Endodermal cell (in vitro differentiated cells): ENCODE data around the gene OCA2. TPM values are rescaled to one million over a fixed set of nuclear protein-coding genes. Genes with fewer than 3 reads are reported as not detected.

ENCODE experiments used
- DNase-seq: peaks from one replicate; pipeline ENCODE4 v3.0.0-alpha.2; 2017
- H3K27ac ChIP-seq: 2 replicates; pipeline ENCODE4 v1.5.1; 2013; ENCODE audit warnings: mild to moderate bottlenecking, low read depth, low read length, moderate library complexity
- H3K27me3 ChIP-seq: 2 replicates; pipeline ENCODE4 v1.6.1; 2013; ENCODE audit warnings: mild to moderate bottlenecking, low read length, moderate library complexity; ENCODE audit not compliant: insufficient read depth, control insufficient read depth, poor library complexity, severe bottlenecking
- H3K36me3 ChIP-seq: 2 replicates; pipeline ENCODE4 v1.7.0; 2013; ENCODE audit warnings: mild to moderate bottlenecking, low read length, moderate library complexity; ENCODE audit not compliant: control insufficient read depth, insufficient read depth
- H3K4me1 ChIP-seq: one replicate; pipeline ENCODE4 v1.7.0; 2013; ENCODE audit warnings: low read length; ENCODE audit not compliant: control insufficient read depth, insufficient read depth
- H3K4me3 ChIP-seq: 2 replicates; pipeline ENCODE4 v1.5.1; 2013; ENCODE audit warnings: mild to moderate bottlenecking, low read length, moderate library complexity
- H3K9ac ChIP-seq: 2 replicates; pipeline ENCODE4 v1.6.1; 2013; ENCODE audit warnings: mild to moderate bottlenecking, low read length, moderate library complexity; ENCODE audit not compliant: poor library complexity, severe bottlenecking; ENCODE audit errors: extremely low read depth
- H3K9me3 ChIP-seq: 2 replicates; pipeline ENCODE4 v1.6.1; 2013; ENCODE audit warnings: mild to moderate bottlenecking, low read length, moderate library complexity; ENCODE audit not compliant: control insufficient read depth
- H3K27ac Mint-ChIP-seq: 2 replicates; pipeline ENCODE4 v1.8.0; 2020; ENCODE audit warnings: mixed read lengths
- H3K27me3 Mint-ChIP-seq: 2 replicates; pipeline ENCODE4 v1.8.0; 2021; ENCODE audit warnings: mild to moderate bottlenecking, mixed read lengths; ENCODE audit not compliant: insufficient read depth
- H3K36me3 Mint-ChIP-seq: 2 replicates; pipeline ENCODE4 v1.8.0; 2020; ENCODE audit warnings: low read depth, mixed read lengths
- H3K4me1 Mint-ChIP-seq: 2 replicates; pipeline ENCODE4 v1.8.0; 2020; ENCODE audit warnings: mixed read lengths
- H3K4me3 Mint-ChIP-seq: 2 replicates; pipeline ENCODE4 v1.8.0; 2020; ENCODE audit warnings: mild to moderate bottlenecking, moderate library complexity, mixed read lengths
- H3K9me3 Mint-ChIP-seq: 2 replicates; pipeline ENCODE4 v1.8.0; 2020; ENCODE audit warnings: mild to moderate bottlenecking, mixed read lengths
- WGBS, 2 experiments: methylation state at CpG; one replicate each; pipeline versions ENCODE4 v1.1.5 to v1.1.7; 2013; ENCODE audit warnings: missing lambda C conversion rate in 2 of 2, mixed read lengths in 1 of 2; ENCODE audit not compliant: insufficient coverage in 1 of 2, insufficient read length in 1 of 2; 5-methylcytosine and 5-hydroxymethylcytosine counted together
- total RNA-seq, 2 donors: library from RNA; stranded (reverse); fragmentation: NEBNext Ultra II Directional in 1 of 2; extraction: Animal tissue kit (Norgen Biotek cat#: 25700) in 1 of 2; gene quantifications; 2 replicates in 1 of 2; 3 replicates in 1 of 2; pipeline ENCODE4 v1.2.1, GENCODE V29; 2021
- TF ChIP-seq, protein P1 (sequence below): fragments of 200-600 bp; sonication (generic); conservative IDR thresholded peaks from 2 replicates; pipeline ENCODE4 v1.5.0; 2021; ENCODE audit warnings: antibody characterized with exemption, mild to moderate bottlenecking

Gene OCA2
- total RNA-seq, 2 donors from 2014 or later = 0.29 to 0.84 TPM

DNA sequence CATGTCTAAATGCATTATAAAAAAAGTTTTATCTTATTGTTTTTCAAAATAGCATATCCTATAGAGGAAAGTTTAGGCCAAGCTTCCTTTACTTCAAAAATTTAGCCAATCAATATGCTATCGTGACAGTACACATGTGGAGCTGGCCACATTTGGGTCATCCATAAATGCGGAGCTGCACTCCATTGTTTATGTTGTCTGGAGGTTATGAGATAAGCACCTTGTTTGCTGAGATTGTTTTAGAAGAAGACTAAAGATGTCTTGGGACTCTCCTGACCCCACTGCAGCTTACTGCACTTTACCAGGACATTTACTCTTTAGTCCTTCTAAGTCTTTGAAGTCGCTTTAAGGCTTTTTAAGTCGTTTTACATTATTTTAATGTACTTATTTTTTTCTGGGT is 265.9 kb downstream of the OCA2 start:
- no peak for DNase-seq
- H3K9me3 Mint-ChIP-seq = no peaks in the 10 kb centered on the region
- H3K4me3 Mint-ChIP-seq = no peak overlapping the region
- no peaks in the 10 kb centered on the region for H3K36me3 ChIP-seq
- no peak overlapping the region for H3K9ac ChIP-seq
- no peaks in the 10 kb centered on the region for H3K36me3 Mint-ChIP-seq
- TF ChIP-seq, protein P1, sequence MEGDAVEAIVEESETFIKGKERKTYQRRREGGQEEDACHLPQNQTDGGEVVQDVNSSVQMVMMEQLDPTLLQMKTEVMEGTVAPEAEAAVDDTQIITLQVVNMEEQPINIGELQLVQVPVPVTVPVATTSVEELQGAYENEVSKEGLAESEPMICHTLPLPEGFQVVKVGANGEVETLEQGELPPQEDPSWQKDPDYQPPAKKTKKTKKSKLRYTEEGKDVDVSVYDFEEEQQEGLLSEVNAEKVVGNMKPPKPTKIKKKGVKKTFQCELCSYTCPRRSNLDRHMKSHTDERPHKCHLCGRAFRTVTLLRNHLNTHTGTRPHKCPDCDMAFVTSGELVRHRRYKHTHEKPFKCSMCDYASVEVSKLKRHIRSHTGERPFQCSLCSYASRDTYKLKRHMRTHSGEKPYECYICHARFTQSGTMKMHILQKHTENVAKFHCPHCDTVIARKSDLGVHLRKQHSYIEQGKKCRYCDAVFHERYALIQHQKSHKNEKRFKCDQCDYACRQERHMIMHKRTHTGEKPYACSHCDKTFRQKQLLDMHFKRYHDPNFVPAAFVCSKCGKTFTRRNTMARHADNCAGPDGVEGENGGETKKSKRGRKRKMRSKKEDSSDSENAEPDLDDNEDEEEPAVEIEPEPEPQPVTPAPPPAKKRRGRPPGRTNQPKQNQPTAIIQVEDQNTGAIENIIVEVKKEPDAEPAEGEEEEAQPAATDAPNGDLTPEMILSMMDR = no peak
- 89 to 92% methylated on average over 1 to 2 of the region's 4 CpGs for WGBS, 2 experiments
- H3K27me3 ChIP-seq = no peaks in the 10 kb centered on the region
- peaks cover 6% of the 10 kb centered on the region for H3K4me1 Mint-ChIP-seq
- H3K27ac Mint-ChIP-seq = no peak overlapping the region
- no peak overlapping the region for H3K27ac ChIP-seq
- no peaks in the 10 kb centered on the region for H3K4me1 ChIP-seq
- no peak overlapping the region for H3K4me3 ChIP-seq
- no peaks in the 10 kb centered on the region for H3K27me3 Mint-ChIP-seq
- no peaks in the 10 kb centered on the region for H3K9me3 ChIP-seq

DNA sequence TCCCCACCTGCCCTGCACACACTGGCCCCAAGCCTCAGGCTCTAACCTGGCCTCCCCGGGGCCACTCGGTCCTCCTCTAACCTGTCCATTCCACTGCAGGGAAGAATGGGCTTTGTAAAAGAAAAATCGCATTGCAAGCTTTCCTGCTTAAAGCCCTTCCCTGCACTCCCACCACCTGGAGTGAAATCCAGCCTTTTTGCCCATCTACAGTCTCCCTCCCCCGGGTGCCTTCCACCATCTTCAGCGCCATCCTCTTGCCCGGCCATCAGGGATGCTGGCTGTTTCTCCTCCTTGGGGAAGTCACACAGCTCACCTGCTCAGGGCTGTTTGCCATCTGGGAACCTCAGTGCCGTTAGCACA is 266.9 kb downstream of the OCA2 start:
- DNase-seq = no peak
- Histone ChIP-seq H3K36me3 (no peaks in the 10 kb centered on the region), H3K27ac (no peak overlapping the region), H3K9me3 (no peaks in the 10 kb centered on the region), H3K4me3 (no peak overlapping the region), H3K9ac (no peak overlapping the region), H3K27me3 (no peaks in the 10 kb centered on the region), H3K4me1 (no peaks in the 10 kb centered on the region)
- Mint-ChIP-seq H3K27ac (no peak overlapping the region), H3K9me3 (no peaks in the 10 kb centered on the region), H3K4me1 (peaks cover 6% of the 10 kb centered on the region), H3K27me3 (no peaks in the 10 kb centered on the region), H3K36me3 (no peaks in the 10 kb centered on the region), H3K4me3 (no peak overlapping the region)
- 88 to 89% methylated on average over 6 to 7 of the region's 7 CpGs for WGBS, 2 experiments
- TF ChIP-seq, protein P1 = no peak

DNA sequence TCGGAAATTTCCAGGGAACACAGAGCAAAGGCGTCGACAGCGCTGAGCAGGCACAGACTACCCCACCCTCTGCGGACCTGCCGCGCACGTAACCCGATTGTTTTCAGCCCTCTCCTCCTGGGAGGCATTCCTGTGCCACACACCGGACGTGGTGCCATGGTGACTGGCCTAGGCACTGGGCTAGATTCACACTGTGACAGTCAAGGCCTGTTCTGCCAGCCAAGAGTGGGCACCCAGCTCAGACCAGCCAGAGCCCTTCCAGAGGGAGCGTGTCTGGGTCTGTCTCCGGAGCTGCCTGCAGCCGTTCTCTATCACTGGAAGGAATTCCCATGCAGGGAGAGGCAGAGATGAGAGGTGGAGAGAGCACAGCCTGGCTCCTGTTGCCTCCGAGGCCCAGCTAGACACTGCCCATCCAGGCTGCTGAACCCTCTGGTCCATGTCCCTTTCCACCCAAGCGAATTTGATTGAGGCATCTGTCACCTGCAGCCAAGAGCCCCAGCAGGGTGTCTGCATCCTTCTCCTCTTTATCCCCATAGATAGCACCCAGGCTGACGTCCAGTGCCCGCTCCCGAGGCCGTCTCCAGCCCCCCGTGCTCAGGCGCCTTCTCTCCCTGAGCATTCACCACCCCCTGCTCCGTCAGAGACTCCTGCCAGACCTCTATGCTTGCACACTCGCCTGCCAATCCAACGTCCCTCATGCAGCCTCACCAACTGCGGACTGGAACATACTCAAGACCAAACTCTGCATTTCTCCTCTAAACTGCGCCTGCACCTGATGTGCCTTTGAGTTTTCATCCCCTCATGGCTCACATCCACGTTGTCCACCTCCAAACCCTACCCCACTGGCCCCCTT is 267.5 kb downstream of the OCA2 start:
- Mint-ChIP-seq H3K4me1 (peaks cover 6% of the 10 kb centered on the region), H3K27ac (peak overlapping the region; percentile 9)

More for the DNA sequence above, 267.5 kb downstream of the OCA2 start:
- no peaks in the 10 kb centered on the region for H3K27me3 Mint-ChIP-seq
- Histone ChIP-seq H3K27ac (no peak overlapping the region), H3K4me1 (no peaks in the 10 kb centered on the region), H3K4me3 (no peak overlapping the region), H3K36me3 (no peaks in the 10 kb centered on the region), H3K27me3 (no peaks in the 10 kb centered on the region), H3K9me3 (no peaks in the 10 kb centered on the region), H3K9ac (no peak overlapping the region)
- peak; percentile 32 for DNase-seq
- no peak overlapping the region for H3K4me3 Mint-ChIP-seq
- TF ChIP-seq, protein P1 = no peak
- 94 to 97% methylated on average over 20 to 28 of the region's 28 CpGs for WGBS, 2 experiments
- no peaks in the 10 kb centered on the region for H3K36me3 Mint-ChIP-seq
- no peaks in the 10 kb centered on the region for H3K9me3 Mint-ChIP-seq
